HG03095 (cell line): ENCODE data around the gene RBM44.

Experiments
- ATAC-seq: cut with Tn5 transposase; IDR thresholded peaks from one replicate; pipeline ENCODE4 v1.9.1; 2021; ENCODE audit warnings: moderate library complexity; ENCODE audit not compliant: unreplicated experiment

Gene RBM44

DNA sequence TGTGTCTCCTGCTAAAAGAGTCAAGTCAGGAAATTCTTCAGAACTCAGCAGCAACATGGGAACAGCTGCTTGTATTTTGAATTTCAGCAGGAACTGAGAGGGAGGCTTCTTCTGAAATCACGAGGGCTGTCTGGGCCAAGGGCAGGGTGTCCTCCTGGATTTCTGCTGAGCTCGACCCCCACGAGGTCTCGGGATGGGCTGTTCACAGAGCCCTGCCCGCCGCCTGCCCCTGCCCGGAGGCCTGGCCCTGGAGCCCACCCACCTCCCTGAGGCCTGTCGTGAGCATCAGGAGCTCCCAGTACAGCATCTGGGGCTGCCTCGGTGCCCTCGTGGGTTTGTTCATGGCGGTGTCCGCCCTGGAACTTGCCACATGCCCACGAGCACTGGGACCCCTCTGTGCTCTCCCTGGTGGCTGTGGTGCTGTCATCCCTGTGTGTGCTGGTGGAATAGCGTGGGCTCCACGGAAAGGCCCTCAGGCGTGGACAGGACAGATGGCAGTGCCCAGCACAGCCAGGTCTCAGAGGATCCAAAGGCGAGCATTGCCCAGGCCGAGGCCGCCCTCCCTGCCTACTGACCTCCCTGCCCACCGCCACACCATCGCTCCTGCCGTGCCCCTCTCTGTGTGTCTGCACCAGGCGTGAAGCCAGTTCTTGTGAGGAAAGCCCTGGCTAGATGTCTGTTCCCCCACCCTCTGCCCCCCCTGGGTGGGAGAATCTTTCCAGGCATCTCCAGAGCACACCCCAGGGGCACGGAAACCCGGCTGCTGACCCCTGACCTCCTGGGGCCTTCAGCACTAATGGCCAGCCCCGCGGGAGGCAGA, 86.7 kb downstream of the RBM44 start:
- ATAC-seq, result no peak

GRCh38 chr2:237885931-237886684, 87.5 kb downstream of the RBM44 start:
- ATAC-seq, result no peak

DNA sequence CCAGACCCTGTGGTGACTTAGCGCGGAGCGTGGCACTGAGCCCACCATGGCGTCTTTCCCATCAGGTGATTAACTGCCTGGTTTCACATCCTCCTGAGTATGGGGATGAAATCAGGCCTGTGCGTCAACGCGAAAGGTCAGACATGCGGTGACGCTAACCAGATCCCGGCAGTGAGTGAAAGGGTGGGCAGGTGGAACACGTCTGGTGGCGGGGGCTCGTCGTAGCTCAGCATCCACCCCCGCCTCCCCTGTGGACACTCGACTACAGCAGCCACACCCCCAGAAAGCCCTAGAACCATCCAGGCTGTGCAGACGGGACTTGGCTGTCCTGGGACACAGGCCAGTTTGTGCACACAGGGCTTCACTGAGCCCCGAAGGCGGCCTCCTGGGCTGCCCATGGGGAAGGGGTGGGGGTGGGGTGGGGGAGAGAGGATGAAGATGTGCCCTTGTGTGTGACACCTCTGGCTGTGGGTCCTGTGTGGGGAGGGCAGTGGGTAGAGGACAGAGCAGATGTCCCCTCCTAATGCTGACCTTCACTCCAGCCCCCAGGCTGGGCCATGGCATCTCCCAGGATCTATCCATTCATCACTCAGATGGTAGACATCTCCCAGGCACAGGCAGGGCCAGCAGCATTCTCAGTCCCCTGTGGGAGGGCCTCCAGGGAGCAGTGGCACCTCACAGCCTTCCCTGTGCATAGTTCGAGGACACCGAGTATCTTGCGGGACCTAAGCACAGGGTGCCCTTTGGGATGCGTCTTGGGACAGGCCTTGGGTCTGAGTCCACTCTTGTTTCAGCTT, 88.3 kb downstream of the RBM44 start:
- ATAC-seq, result no peak

- no peak for ATAC-seq
Measured at GRCh38 chr2:237888389-237888788, 89.8 kb downstream of the RBM44 start.

DNA sequence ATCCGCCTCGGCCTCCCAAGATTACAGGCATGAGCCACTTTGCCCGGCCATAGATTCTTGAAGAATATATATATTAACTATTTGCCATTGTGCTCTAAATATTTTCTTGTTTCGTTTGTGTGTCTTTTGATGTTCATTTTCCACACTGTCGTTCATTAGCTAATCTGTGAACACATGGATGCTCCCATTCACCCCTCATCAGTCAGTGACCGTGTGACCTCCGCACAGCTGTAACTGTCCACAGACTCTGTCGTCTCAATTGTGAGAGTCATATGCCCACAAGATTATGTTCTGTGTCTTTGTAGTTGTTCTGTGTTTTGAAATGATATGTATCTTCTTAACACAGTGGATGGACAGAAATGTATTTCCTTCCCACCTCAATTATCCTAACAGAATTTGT, 90.4 kb downstream of the RBM44 start:
- ATAC-seq, result no peak

GRCh38 chr2:237889811-237890210, 91.2 kb downstream of the RBM44 start:
- ATAC-seq, result no peak
